Endometrial microvascular endothelial cells (primary cell): ENCODE measurements around the gene WBP1L. TPM values are rescaled to one million over a fixed set of nuclear protein-coding genes. Genes with fewer than 3 reads are reported as not detected.
"Not testable (repeated sequence)": the region's sequence is repeated elsewhere in the genome, so short reads cannot be mapped to it uniquely, and the experiment has no call there.

ENCODE experiments used
- in situ Hi-C: cut with HindIII; loops from 2 replicates; pipeline ENCODE4 v1.10.0; 2017; ENCODE audit warnings: low sequenced_read_pairs, low pct_unique_long_range_greater_than_20kb; ENCODE audit errors: inconsistent ontology term
- total RNA-seq: library from RNA; depleted of rRNA; stranded (reverse); fragments of >200 nt; gene quantifications from one replicate; pipeline ENCODE4 v1.2.3, GENCODE V29; 2015; ENCODE audit errors: inconsistent ontology term

Gene WBP1L
- total RNA-seq, 1 donor from 2014 or later = 35.9 TPM

DNA sequence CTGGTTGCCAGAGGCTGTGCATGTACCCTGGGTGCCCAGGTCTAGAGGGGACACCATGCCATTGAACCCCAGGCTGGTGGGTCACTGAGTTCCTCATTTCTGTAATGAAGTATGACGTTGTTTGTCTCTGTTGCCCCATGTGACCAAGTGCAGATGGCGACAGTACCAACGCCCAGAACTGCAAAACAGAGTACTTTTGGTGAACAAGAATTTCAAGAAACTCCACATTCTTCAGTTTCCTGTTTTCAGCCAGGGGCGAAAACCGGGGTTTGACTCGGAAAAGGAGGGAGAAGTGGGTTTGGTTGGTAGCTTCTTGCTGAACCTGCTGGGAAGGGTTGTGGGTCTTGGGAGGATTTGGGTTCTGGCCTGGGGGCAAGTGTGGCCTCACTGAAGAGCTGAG lies 75.3 kb downstream of the WBP1L start:
- in situ Hi-C loops = no loop called here

DNA sequence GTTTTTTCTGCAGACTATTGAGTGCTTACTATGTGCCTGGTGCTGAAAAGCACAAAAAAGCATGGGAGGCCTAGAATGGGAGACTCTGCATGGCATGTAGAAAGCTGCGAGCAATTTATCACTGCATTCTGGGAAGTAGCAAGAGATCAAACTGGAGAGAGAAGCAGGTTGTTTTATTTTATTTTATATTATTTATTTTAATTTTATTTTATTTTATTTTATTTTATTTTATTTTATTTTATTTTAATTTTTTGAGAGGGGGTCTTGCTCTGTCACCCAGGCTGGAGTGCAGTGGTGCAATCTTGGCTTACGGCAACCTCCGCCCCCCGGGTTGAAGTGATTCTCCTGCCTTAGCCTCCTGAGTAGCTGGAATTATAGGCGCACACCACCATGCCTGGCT lies 76.3 kb downstream of the WBP1L start:
- in situ Hi-C loops = not testable (repeated sequence)

DNA sequence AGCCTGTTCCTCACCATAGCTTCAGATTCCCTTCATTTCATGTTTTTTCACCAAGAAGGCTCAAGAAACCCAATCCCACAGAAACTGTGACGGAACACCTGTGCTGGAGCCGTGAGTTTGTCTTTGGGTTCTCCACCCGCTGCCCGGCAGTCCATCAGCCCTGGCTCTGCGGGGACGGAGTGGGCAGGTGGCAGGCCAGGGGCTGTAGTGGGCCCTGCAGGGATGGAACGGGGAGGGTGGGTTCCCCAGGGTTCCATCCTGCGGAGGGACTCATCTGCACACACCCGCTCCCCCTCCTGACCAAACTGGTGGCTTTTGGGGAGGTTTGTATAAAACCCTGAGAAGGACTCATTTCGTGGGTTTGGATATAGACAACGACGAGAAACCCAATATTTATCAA lies 78.5 kb downstream of the WBP1L start:
- in situ Hi-C loops = no loop called here

DNA sequence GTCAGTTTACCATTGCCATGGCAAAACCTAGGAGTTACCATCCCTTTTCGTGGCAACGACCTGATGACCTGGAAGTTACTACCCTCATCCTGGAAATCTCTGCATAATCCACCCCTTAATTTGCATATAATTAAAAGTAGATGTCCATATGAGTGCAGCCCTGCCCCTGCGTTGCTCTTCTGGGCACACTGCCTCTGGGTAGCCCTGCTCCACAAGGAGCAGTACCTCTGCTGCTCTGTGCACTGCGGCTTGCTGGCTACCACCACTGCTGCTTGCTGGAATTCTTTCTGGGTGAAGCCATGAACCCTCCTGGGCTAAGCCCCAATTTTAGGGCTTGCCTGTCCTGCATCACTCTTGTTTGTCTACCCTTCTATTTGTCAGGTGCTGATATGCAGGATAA lies 80.9 kb downstream of the WBP1L start:
- in situ Hi-C loops = no loop called here

DNA sequence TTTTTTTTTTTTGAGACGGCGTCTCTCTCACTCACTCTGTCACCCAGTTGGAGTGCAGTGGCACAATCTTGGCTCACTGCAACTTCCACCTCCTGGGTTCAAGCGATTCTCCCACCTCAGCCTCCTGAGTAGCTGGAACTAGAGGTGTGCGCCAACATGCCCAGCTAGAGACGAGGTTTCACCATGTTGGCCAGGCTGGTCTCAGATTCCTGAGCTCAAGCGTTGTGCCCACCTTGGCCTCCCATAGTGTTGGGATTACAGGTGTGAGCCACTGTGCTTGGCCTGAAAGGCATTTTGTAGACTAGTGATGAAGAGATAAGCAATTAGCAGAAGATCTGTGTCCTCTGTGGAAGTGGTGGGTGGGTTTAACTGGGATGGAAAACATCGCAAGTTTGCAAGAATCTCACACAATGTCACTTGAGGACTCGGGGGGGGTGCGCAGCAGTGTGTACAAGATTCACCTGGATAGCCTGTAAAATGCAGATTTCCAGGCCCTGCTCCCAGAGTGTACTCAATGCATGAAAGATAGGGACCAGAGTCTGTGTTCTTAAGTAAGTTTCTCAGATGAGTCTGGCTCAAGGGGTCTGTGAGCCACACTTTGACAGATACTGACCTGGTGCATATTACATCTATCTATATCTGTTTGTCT lies 82.5 kb downstream of the WBP1L start:
- in situ Hi-C loops = no loop called here

DNA sequence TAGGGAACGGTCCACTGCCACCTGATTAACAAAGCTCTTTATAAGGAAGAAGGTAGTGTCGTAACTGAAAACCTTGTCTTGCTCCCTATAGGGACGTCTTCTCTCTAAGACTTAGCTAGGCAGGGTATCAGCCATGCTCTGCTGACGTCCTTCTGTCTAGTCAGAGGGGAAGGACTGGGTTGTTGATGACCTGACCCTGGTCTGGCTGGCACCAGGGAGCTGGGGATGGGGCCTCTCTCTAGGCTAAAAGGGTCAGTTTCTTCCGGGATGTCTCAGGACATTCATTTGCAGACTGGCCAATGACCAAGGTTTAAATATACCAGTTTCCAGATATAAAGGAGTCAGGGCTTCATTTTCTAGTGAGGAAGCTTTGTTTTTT lies 83.8 kb downstream of the WBP1L start:
- in situ Hi-C loops = no loop called here

DNA sequence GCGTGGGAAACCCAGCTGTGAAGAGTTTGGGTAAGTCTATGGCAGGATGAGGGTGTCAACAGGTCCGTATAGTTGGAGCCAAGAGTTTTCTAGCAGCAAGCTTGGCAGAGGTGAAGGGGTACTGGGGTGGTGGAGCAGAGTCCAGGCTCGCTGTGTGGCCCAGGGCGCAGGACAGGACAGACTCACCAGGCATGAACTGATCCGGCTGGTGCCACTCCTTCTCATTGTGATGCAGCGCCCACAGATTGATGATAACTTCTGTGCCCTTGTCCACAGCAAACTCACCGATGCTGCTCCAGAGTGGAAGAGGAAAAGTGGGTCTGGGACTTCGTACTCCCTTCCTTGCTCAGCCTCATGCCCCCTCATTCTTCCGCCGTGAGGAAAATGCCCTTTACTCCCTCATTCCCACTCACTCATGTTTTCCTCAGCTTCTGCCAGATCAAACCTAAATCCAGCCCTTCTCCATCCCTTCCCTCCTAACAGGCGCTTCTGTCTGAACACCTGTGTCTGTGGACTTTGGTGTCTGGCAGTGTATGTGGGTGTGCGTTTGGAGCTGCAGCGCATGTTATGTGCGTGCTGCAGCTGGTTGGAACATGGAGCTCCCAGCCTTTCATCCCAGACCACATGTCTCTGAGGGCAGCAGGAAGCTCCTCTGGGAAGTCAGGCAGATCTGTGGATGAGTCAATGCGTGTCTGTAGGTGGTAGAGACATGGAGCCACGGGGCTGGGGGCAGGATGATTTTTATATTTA lies 87.7 kb downstream of the WBP1L start:
- in situ Hi-C loops = no loop called here

DNA sequence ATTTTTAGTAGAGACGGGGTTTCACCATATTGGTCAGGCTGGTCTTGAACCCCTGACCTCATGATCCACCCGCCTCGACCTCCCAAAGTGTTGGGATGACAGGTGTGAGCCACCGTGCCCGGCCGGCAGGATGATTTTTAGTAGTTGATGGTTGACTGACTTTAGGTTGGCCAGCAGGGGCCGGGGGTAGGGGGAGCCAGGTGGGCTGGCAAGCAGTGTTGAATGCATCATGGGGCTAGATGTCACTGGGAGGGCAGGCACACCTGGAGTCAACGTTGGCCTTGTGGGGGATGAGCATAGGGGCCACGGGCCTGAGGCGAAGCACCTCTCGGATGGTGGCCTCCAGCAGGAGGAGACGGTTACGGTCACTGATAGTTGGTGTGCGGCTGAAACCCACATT lies 88.5 kb downstream of the WBP1L start:
- in situ Hi-C loops = no loop called here

DNA sequence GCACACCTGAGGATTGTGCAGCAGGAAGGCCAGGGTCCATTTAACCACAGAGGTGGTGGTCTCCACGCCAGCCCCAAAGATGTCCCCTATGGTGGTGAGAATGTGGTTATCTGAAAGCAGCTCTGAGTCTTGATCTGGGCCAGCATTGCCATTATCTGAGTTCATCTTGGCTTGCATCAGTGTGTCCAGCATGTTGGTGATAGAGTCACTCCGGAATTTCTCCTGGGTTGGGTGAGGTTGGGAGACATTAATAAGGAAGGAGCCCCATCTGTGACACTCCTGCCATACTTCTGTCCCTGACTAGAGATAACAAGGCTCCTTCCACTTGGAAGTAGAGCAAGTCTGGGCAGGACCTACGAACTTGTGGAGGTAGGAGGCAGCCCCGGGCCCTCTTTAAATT lies 89.2 kb downstream of the WBP1L start:
- in situ Hi-C loops = no loop called here

DNA sequence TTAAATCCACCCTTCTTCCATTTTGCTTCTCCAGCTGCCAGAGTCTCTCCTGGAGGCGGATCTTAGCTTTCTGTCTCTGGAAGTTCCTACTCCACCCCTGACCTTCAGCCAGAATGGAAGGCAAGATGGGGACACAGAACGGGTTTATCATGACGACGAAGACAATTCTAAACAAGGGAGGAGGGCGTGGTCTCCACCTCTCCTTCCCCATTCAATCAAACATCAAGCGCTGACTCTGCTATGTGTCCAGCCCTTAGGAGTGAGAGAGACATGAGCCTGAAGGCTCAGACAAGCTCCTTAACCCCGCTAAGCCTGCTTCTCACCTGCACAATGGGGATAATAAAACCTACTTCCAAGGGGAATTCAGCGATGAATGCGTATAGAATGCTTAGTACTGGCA lies 90.4 kb downstream of the WBP1L start:
- in situ Hi-C loops = no loop called here

DNA sequence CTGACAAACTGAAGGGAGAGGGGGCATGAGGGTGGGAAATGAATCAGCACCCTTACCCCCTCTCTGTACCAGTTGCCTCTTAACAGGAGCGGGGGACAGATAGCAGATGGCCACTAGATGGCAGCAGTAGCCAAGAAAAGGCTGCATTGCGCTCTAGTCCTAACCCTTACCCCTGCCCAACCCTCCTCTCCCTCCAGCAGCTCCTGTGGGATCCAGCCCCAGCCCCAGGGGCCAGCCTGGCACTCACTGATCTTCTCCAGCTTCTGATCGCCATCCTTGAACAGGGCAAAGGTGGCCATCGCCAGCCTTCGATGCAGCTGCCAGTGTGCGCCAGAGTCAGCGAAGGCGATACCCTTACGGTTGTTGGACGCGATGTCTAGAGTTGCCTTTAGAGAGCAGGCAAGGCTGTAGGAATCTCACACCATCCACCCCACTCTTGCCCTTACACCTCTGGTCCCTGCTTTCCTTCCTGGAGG lies 91.3 kb downstream of the WBP1L start:
- in situ Hi-C loops = no loop called here

DNA sequence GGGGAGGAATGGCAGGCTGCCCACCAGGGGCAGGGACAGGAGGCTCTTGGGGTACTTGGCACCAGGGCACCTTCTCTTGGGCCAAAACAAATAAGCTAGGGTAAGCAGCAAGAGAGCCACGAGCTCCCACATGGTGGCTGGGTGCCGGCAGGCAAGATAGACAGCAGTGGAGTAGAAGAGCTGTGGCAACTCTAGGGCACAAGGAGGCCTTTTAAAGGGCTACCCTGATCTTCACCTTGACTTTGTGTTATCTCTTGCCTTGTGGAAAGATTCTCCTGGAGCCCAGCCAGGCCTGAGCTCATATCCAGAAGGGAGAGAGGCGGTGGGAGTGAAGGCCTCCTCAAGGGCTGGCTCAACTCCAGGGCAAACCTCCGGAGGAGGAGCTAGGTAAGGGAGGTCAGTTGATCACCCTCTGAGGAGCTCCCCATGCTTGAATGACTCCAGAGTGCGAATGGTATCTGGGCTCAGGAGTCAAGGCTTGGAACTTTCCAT lies 93.5 kb downstream of the WBP1L start, which contains the start of gene CYP17A1:
Gene CYP17A1, minus strand, starts transcription at position 184 of the 492 bp plus-strand sequence. Its CDS starts 52 bp downstream, at position 132.
- in situ Hi-C loops = no loop called here

DNA sequence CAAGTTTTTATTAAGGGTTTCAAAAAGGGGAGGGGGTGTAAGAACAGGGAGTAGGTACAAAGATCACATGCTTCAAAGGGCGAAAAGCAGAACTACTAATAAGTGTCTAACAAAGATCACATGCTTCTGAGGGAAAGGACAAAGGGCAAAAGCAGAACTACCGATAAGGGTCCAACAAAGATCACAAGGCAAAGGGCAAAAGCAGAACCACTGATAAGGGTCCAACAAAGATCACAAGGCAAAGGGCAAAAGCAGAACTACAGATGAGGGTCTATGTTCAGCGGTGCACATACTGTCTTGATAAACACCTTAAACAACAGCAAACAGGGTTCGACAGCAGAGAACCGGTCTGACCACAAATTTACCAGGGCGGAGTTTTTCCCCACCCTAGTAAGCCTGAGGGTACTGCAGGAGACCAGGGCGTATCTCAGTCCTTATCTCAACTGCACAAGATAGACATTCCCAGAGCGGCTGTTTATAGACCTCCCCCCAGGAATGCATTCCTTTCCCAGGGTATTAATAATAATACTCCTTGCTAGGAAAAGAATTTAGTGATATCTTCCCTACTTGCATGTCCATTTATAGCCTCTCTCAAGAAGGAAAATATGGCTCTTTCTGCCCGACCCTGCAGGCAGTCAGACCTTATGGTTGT lies 94.7 kb downstream of the WBP1L start:
- in situ Hi-C loops = not testable (repeated sequence)

DNA sequence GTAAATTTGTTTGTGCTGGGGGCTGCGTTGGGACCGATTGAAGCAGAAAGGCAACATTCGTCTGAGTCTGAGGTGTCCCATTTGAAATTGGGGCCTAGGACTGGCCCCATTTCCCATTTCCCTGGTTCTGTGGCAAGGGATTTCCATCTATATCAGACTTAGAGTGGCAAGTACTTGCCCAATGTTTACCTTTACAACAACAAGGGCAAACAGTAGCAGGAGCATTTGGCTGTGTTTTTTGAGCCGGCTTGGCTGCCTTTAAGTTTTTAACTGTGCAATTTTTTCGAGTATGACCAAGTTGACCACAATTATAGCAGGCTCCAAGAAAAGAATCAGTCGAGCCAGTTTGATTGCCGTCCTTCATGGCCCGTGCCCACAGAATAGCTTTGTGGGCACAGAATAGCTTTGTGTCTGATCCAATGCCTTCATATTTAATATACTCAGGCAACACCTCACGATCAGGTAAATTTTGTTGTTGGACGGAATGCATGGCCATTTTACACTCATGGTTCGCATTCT lies 98.1 kb downstream of the WBP1L start:
- in situ Hi-C loops = no loop called here

DNA sequence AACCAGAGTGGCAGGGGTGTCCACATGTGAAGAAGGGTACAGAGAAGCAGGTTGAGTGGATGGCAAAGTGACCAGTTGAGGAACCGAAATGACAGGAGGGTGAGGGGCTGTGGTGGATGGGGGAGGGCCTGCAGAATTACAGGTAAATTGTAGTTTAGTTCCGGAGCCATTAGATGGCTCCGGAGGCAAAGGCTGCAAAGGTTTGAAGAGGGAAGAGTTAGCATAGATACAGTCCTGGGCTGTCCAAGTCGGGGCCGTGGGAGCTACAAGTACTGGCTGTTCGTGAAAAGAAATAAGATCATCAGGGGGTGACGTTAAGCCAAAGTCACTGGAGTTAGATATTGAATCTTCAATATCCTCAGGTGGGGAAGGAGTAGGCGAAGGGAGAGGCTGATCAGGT lies 99.4 kb downstream of the WBP1L start:
- in situ Hi-C loops = not testable (repeated sequence)

DNA sequence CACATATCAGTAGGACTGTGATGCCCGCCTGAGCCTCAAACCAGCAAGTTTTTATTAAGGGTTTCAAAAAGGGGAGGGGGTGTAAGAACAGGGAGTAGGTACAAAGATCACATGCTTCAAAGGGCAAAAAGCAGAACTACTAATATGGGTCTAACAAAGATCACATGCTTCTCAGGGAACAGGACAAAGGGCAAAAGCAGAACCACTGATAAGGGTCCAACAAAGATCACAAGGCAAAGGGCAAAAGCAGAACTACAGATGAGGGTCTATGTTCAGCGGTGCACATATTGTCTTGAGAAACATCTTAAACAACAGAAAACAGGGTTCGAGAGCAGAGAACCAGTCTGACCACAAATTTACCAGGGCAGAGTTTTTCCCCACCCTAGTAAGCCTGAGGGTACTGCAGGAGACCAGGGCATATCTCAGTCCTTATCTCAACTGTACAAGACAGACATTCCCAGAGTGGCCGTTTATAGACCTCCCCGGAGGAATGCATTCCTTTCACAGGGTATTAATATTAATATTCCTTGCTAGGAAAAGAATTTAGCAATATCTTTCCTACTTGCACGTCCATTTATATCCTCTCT lies 100.5 kb downstream of the WBP1L start:
- in situ Hi-C loops = not testable (repeated sequence)

DNA sequence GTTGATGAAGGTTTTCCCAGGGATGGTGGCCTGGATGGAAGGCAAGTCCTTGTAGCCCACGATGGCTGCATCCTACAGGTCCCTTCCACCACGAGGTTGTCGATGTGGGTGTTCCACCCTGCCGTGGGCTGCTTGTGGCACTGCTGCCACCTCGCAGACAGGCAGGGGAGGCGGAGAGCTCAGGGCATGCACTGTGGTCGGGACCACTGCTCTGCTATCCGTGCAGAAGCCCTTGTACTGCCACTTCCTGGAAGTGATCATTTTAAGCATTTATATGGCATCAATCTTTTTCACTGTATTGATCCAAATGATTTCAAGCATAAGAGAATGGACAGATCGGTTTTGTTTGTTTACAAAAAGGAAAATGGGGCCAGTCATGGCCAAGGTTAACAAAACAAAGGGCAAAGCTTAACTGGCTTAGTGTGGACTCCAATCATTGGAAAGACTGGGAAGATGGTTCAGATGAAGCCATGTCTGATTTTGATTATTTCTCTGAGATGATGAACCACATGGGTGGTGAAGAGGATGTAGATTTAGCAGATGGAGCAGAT lies 101.7 kb downstream of the WBP1L start:
- in situ Hi-C loops = no loop called here

DNA sequence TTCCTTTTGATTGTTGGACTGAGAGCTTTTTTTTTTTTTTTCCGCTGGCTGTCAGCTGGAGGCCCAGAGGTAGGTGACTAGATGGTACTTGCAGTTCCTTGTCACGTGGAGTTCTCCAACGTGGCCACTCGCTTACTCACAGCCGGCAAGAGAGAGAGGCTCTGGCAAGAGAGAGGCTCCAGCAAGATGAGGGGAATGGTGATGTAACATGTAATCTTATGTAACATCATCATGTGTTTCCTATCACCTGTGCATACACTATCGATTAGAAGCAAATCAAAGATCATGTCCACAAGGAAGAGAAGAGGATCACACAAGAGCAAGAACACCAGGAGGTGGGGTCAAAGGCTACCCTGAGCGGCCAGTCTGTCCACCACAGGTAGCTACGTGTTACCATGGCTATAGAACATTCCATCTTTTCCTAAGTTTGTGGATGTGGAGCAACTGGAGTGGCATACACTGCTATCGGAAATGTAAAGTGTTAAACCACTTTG lies 106.3 kb downstream of the WBP1L start:
- in situ Hi-C loops = no loop called here

DNA sequence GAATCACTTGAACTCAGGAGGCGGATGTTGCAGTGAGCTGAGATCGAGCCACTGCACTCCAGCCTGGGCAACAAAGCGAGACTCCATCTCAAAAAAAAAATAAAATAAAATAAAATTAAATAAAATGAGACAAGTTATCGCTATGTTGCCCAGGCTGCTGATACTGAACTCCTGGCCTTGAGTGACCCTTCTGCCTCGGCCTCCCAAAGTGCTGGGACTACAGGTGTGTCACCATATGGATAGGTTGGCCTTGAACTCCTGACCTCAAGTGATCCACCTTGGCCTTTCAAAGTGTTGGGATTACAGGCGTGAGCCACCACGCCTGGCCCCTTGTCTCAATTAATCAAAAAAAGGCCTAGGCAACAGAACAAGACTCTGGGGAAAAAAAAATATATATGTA lies 109.5 kb downstream of the WBP1L start:
- in situ Hi-C loops = not testable (repeated sequence)
